Memory B cell (primary cell): ENCODE results near the gene CCDC134.
A peak's percentile ranks its signal among the peaks of the same experiment; 100 is the strongest.

ENCODE experiments used
- ATAC-seq: fragments of 150-1000 bp; cut with Tn5 transposase; 2 replicates; pipeline ENCODE4 v1.10.0; 2021; ENCODE audit warnings: low read depth, mild to moderate bottlenecking, moderate library complexity
- DNase-seq, 2 donors: peaks; one replicate each; pipeline ENCODE4 v3.0.0; 2022; ENCODE audit warnings: low spot score in 2 of 2
- H3K27ac Mint-ChIP-seq: one replicate; pipeline ENCODE4 v1.8.0; 2022; ENCODE audit warnings: mild to moderate bottlenecking, moderate library complexity, mixed read lengths
- H3K27me3 Mint-ChIP-seq: one replicate; pipeline ENCODE4 v1.8.0; 2022; ENCODE audit warnings: mixed read lengths
- H3K36me3 Mint-ChIP-seq: one replicate; pipeline ENCODE4 v1.8.0; 2022; ENCODE audit warnings: mild to moderate bottlenecking, mixed read lengths
- H3K4me1 Mint-ChIP-seq: one replicate; pipeline ENCODE4 v1.8.0; 2022; ENCODE audit warnings: mixed read lengths
- H3K4me3 Mint-ChIP-seq: one replicate; pipeline ENCODE4 v1.8.0; 2022; ENCODE audit warnings: mild to moderate bottlenecking, moderate library complexity, mixed read lengths
- H3K9me3 Mint-ChIP-seq: one replicate; pipeline ENCODE4 v1.8.0; 2022; ENCODE audit warnings: mixed read lengths

CCDC134 gene

DNA sequence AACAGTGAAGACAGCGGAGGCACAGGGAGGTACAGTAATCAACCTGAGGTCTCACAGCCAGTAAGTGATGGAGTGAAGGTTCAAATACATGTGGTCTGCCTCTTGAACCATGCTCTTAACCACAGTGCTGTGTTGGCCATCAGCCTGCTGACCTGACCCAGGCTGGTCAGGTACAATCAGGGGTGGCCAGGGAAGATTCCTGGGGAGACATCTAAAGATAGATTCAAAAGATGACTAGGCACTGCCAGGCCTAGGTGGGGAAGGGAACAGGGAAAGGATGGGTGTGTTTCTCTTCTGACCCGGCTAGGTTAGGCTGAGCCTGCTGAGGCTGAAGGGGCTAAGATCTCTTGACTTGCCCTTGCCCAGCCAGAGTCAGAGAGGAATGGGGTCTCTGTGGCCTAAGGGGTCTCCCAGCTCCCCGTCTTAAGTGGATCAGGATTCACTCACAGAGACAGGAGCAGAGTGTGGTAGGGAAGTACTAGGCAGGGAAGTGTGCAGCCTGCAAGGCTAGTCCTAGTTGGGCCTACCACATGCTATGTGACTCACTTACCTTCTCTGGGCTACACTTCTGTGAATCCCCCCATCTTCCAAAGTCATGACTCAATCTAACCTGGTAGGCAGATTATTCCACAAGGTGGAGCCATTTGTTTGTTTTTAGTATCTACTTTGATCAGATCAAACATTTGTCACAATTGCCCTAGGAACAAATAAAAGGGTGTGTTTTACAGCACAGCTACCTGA lies 22.0 kb downstream of the CCDC134 start:
- Mint-ChIP-seq H3K27ac (peak overlapping the region; percentile 85), H3K4me3 (no peak overlapping the region), H3K4me1 (peaks cover 10% of the 10 kb centered on the region), H3K9me3 (no peaks in the 10 kb centered on the region), H3K36me3 (peaks cover 9% of the 10 kb centered on the region), H3K27me3 (no peaks in the 10 kb centered on the region)
- ATAC-seq (peak; percentile 97), DNase-seq (peak in 1 of 2 donors; percentile 73)

DNA sequence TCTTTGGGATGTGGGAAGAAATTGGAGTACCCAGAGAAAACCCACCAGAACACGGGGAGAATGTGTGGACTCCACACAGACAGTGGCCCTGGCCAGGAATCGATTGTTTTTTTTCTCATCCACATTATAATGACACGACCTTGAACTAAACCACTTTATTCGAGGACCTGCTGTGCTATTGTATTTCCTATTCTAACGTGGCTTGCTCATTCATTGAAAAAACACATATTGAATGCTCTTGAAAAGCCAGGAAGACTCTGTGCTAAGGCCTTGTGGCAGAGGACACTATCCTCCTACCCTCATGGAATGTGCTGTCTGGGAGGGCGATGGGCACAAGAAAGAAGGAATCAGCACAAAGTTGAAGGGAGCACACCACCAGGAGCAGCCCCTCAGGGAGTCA lies 23.3 kb downstream of the CCDC134 start:
- no peak for ATAC-seq
- Mint-ChIP-seq H3K9me3 (no peaks in the 10 kb centered on the region), H3K36me3 (peaks cover 7% of the 10 kb centered on the region), H3K4me1 (peaks cover 10% of the 10 kb centered on the region), H3K4me3 (no peak overlapping the region), H3K27ac (peak overlapping the region; percentile 74), H3K27me3 (no peaks in the 10 kb centered on the region)
- DNase-seq, result no peak

- Mint-ChIP-seq H3K4me1 (peaks cover 10% of the 10 kb centered on the region), H3K4me3 (no peak overlapping the region), H3K27ac (peak overlapping the region; percentile 3), H3K36me3 (peaks cover 7% of the 10 kb centered on the region), H3K9me3 (no peaks in the 10 kb centered on the region), H3K27me3 (no peaks in the 10 kb centered on the region)
- DNase-seq (no peak), ATAC-seq (no peak)
Observed at GRCh38 chr22:41825376-41825775, 24.9 kb downstream of the CCDC134 start.

DNA sequence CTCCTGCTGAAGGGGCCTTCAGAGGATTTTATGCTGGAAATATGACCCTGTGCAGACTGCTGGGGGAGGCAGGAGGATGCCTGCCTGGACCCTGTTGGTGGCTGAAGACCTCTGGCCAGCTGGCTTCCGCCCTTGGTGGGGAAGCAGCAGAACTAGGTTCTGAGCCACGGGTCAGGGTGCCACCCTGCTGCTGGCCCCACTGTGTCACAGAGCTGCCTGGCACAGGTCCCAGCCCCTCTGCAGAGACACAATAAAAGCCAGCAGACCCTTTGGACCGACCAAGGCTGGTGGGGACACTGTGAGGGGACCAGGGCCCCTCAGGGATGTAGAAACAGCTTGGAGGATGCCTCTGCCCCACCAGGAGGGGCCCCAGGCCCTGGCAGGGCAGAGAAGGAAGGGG lies 25.5 kb downstream of the CCDC134 start:
- ATAC-seq, result no peak
- DNase-seq, result no peak
- H3K36me3 Mint-ChIP-seq, result peaks cover 5% of the 10 kb centered on the region
- H3K27me3 Mint-ChIP-seq, result no peaks in the 10 kb centered on the region
- peaks cover 10% of the 10 kb centered on the region for H3K4me1 Mint-ChIP-seq
- no peak overlapping the region for H3K27ac Mint-ChIP-seq
- no peaks in the 10 kb centered on the region for H3K9me3 Mint-ChIP-seq
- no peak overlapping the region for H3K4me3 Mint-ChIP-seq

DNA sequence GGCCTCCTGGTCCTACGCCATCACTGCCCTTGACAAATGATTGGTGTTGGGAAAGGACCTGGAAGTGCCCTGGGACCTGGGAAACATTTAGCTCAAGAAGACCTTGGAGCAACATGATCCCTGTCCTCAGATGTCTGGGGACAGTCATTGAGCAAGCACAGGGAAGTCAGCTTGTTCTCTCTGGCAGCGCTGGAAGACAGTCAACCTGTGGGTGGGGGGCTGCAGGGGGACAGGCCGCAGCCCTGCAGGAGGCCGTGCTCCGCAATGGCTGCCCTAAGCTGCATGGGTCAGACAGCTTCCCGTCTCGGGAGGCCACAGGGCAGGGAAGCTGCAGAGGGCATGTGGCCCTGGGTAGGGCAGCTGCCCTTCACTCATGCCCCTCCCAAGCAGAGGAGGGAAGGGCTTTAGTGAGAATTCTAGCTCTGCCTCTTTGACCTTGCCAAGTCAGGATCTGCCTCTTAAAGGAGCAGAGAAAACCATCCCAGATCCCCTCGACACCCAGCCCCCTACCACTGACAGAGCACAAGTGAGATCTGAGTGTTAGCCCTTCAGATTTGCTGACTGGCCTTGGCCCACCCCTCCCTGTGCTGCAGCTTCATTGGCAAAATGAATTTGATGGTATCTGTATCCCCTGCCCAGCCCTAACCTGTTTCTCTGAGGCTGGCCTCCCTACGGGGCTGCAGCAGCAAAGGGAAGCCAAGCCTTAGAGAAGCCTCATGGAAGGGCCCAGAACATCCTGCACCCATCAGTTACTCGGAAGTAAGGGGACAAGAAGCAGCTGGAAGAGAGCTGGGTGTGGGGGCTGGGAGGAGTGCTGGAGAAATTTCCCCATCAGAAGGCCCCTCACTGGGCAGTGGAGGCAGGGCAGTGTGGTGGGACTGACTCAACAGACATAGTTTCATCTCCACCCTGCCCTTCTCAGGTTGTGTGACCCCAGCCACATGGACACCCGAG lies 26.2 kb downstream of the CCDC134 start:
- H3K27me3 Mint-ChIP-seq, result no peaks in the 10 kb centered on the region
- DNase-seq (no peak), ATAC-seq (no peak)
- H3K9me3 Mint-ChIP-seq, result no peaks in the 10 kb centered on the region
- H3K36me3 Mint-ChIP-seq, result peaks cover 5% of the 10 kb centered on the region
- H3K27ac Mint-ChIP-seq, result peak overlapping the region; percentile 49
- no peak overlapping the region for H3K4me3 Mint-ChIP-seq
- peaks cover 12% of the 10 kb centered on the region for H3K4me1 Mint-ChIP-seq

- no peak overlapping the region for H3K4me3 Mint-ChIP-seq
- no peaks in the 10 kb centered on the region for H3K27me3 Mint-ChIP-seq
- H3K4me1 Mint-ChIP-seq, result peaks cover 9% of the 10 kb centered on the region
- no peak for DNase-seq
- peaks cover 5% of the 10 kb centered on the region for H3K36me3 Mint-ChIP-seq
- no peak for ATAC-seq
- no peaks in the 10 kb centered on the region for H3K9me3 Mint-ChIP-seq
- H3K27ac Mint-ChIP-seq, result peak overlapping the region; percentile 99
Observed at GRCh38 chr22:41827671-41828070, 27.2 kb downstream of the CCDC134 start.

DNA sequence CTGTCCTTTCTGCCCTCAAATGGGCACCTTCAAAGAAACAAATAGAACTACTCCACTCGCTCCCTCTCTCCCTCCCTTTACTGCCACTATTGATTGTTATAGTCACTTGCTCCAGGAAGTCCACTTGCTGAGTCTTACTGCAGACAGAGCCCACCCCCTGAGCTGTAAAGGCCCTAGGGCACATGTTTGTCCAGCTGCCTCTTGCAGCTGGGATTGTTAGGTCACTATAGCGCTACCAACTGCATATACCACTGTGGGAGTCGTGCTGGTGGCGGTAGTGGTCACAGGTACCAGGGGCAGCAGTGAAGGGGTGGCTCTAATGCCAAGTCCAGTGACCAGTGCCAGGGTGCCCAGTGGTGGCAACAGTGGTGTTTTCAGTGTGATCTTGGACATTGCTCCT lies 28.0 kb downstream of the CCDC134 start:
- ATAC-seq, result no peak
- Mint-ChIP-seq H3K27ac (peak overlapping the region; percentile 99), H3K27me3 (no peaks in the 10 kb centered on the region), H3K4me1 (peaks cover 6% of the 10 kb centered on the region), H3K4me3 (no peak overlapping the region), H3K9me3 (no peaks in the 10 kb centered on the region), H3K36me3 (peaks cover 3% of the 10 kb centered on the region)
- no peak for DNase-seq

DNA sequence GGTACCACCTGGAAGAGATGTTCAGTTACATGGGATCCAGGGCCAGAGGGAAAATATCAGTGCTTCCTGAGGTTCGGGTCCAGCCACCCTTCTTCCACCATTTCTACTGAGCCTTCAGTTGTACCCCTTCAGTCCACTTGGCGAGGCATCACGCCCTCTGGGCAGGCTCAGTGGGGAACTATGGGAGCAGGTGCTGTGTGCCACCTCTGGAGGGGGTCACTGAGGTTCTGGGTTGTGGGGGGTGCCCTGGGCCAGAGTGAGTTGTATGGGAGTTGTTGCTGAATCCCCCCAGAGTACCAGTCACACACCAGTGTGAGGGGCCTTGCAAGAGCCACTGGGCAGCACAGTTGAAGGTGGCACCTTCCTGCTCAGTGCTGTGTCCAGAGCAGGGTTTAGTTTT lies 29.7 kb downstream of the CCDC134 start:
- Mint-ChIP-seq H3K4me3 (no peak overlapping the region), H3K4me1 (peaks cover 15% of the 10 kb centered on the region), H3K27me3 (no peaks in the 10 kb centered on the region), H3K9me3 (no peaks in the 10 kb centered on the region), H3K36me3 (no peaks in the 10 kb centered on the region), H3K27ac (peak overlapping the region; percentile 99)
- ATAC-seq (no peak), DNase-seq (peak in 1 of 2 donors; percentile 25)

DNA sequence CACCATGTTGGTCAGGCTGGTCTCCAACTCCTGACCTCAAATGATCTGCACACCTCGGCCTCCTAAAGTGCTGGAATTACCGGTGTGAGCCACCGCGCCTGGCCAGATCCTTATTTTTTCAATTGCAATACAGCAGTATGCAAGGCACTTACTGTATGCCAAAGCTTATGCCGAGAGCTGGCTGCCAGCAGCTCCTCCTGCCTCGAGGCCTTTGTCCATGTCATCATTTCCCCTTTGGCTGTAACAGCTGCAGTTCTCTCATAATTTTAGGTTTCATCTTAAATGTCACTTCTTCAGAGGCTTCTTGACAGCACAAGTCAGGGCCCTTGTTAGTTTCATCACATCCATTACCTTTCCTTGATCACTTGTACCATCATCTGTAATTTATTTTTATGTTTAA lies 30.9 kb downstream of the CCDC134 start:
- H3K36me3 Mint-ChIP-seq, result peaks cover 6% of the 10 kb centered on the region
- peaks cover 20% of the 10 kb centered on the region for H3K4me1 Mint-ChIP-seq
- no peaks in the 10 kb centered on the region for H3K9me3 Mint-ChIP-seq
- peak overlapping the region; percentile 99 for H3K27ac Mint-ChIP-seq
- DNase-seq, result no peak
- no peak overlapping the region for H3K4me3 Mint-ChIP-seq
- no peaks in the 10 kb centered on the region for H3K27me3 Mint-ChIP-seq
- no peak for ATAC-seq

GRCh38 chr22:41831828-41832552 lies 31.5 kb downstream of the CCDC134 start:
- Mint-ChIP-seq H3K27ac (peak overlapping the region; percentile 99), H3K36me3 (peaks cover 12% of the 10 kb centered on the region), H3K4me3 (peak overlapping the region; percentile 93), H3K4me1 (peaks cover 25% of the 10 kb centered on the region), H3K27me3 (no peaks in the 10 kb centered on the region), H3K9me3 (no peaks in the 10 kb centered on the region)
- ATAC-seq, result no peak
- DNase-seq, result no peak

GRCh38 chr22:41832553-41833368 lies 32.3 kb downstream of the CCDC134 start, which contains the start of gene SREBF2:
Gene SREBF2, plus strand, starts transcription at chr22:41833105. Its CDS starts 166 bp downstream, at chr22:41833271.
- peak; percentile 87 for ATAC-seq
- H3K27me3 Mint-ChIP-seq, result no peaks in the 10 kb centered on the region
- peak; percentile 90 to 97 for DNase-seq
- no peaks in the 10 kb centered on the region for H3K9me3 Mint-ChIP-seq
- peaks cover 12% of the 10 kb centered on the region for H3K36me3 Mint-ChIP-seq
- H3K27ac Mint-ChIP-seq, result peak within 1 kb of the TSS; percentile 99
- H3K4me3 Mint-ChIP-seq, result peak within 1 kb of the TSS; percentile 93
- peaks cover 25% of the 10 kb centered on the region for H3K4me1 Mint-ChIP-seq

DNA sequence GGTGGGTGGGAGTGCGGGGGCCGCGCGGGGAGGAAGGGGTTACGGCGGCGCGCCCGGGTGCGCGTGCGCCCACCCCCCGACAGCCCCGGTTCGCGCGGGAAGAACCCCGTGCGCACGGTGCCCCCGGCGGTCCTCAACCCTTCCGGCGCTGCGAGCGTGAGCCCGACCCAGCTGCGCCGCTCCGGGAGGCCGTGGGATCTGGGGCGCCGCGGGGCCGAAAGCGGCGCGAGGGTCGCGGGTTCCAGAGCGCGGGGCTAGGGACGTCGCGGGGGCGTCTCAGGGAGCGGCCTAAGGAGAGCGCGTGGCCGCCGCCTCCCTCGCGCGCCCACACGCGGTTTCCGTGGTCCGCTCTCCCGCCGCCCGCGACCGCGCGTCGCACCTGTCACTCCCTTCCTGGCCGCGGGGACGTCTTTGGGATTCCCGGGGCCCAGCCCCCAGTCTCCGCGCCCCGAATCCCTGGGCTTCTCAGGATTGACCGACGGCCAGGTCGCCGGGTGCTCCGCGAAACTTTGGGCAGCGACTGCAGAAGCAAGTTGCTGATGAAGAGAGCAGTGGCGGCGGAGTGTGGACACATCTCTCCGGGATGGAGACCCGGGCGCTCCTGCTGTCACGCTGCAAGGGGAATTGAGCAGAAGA lies 33.0 kb downstream of the CCDC134 start:
- Mint-ChIP-seq H3K4me3 (peak overlapping the region; percentile 93), H3K27me3 (no peaks in the 10 kb centered on the region), H3K4me1 (peaks cover 31% of the 10 kb centered on the region), H3K36me3 (peaks cover 14% of the 10 kb centered on the region), H3K9me3 (no peaks in the 10 kb centered on the region), H3K27ac (peak overlapping the region; percentile 99)
- ATAC-seq (peak; percentile 12), DNase-seq (peak; percentile 26 to 49)
